ENCODE measurements around the gene OPN4. TPM values are rescaled to one million over a fixed set of nuclear protein-coding genes. Genes with fewer than 3 reads are reported as not detected.

Gene OPN4
- polyA plus RNA-seq, 1 of the 3 experiments (the other 2 are of a cell fraction): 0.03 TPM

GRCh38 chr10:86671985-86672710 is 17.8 kb downstream of the OPN4 start:
- TF ChIP-seq USF1 (IDR thresholded peaks at IDR 0.05; ENCODE audit: borderline replicate concordance, low read depth): no peak
- peaks cover 13 to 50% of the 10 kb centered on the region in 2 experiments; a peak in 3 of 4 replicates for H3K4me1 ChIP-seq (ENCODE audit: control insufficient read depth in 1 of 2, insufficient read depth in 2 of 2, low read depth in 1 of 2, low read length in 1 of 2)
- ChIA-PET CTCF (interaction anchor here (0.8 to 1.3 kb wide), 9 partner anchors 8 to 294 kb away, joined by 3 read pairs; partner anchors contain the start of gene OPN4), POLR2A (no interaction called here)
- peaks cover 3% of the 10 kb centered on the region for H3F3A ChIP-seq (replicated peaks; ENCODE audit: insufficient read depth)
- H3K4me3 ChIP-seq (ENCODE audit: low read depth in 2 of 2, low read length in 1 of 2): no peak overlapping the region
- no peaks in the 10 kb centered on the region for H3K9me2 ChIP-seq
- H2AFZ ChIP-seq (ENCODE audit: low read depth): no peak overlapping the region
- H3K9ac ChIP-seq: no peak overlapping the region
- no peaks in the 10 kb centered on the region for H3K9me3 ChIP-seq
- DNase-seq: no peak
- H3K36me3 ChIP-seq (replicated peaks in 1 of 2; ENCODE audit: control insufficient read depth in 1 of 2, insufficient read depth in 2 of 2, low read length in 1 of 2): no peaks in the 10 kb centered on the region
- WGBS (ENCODE audit: low lambda C conversion rate): 69% methylated on average over 6 of the region's 12 CpGs
- H3K27me3 ChIP-seq (ENCODE audit: insufficient read depth): no peaks in the 10 kb centered on the region
- H3K4me2 ChIP-seq: no peak overlapping the region
- no peaks in the 10 kb centered on the region for H3K79me2 ChIP-seq (ENCODE audit: insufficient read depth)
- no peak overlapping the region for H3K27ac ChIP-seq (ENCODE audit: low read depth in 2 of 2, low read length in 1 of 2)
- no peaks in the 10 kb centered on the region for H4K20me1 ChIP-seq (ENCODE audit: insufficient read depth)

GRCh38 chr10:86673216-86673826 is 19.0 kb downstream of the OPN4 start:
- Histone ChIP-seq H3K4me3 (ENCODE audit: low read depth in 2 of 2, low read length in 1 of 2) (no peak overlapping the region), H3K4me2 (no peak overlapping the region), H3K9me3 (no peaks in the 10 kb centered on the region), H4K20me1 (ENCODE audit: insufficient read depth) (no peaks in the 10 kb centered on the region), H3K9me2 (no peaks in the 10 kb centered on the region), H2AFZ (ENCODE audit: low read depth) (no peak overlapping the region), H3K36me3 (replicated peaks in 1 of 2; ENCODE audit: control insufficient read depth in 1 of 2, insufficient read depth in 2 of 2, low read length in 1 of 2) (no peaks in the 10 kb centered on the region), H3F3A (replicated peaks; ENCODE audit: insufficient read depth) (peaks cover 3% of the 10 kb centered on the region), H3K27ac (ENCODE audit: low read depth in 2 of 2, low read length in 1 of 2) (peak overlapping the region in 1 of 2 experiments; percentile 66; a peak in 2 of 4 replicates), H3K79me2 (ENCODE audit: insufficient read depth) (no peaks in the 10 kb centered on the region), H3K4me1 (ENCODE audit: control insufficient read depth in 1 of 2, insufficient read depth in 2 of 2, low read depth in 1 of 2, low read length in 1 of 2) (peaks cover 9 to 44% of the 10 kb centered on the region in 2 experiments; a peak in 3 of 4 replicates), H3K9ac (no peak overlapping the region), H3K27me3 (ENCODE audit: insufficient read depth) (no peaks in the 10 kb centered on the region)
- 73% methylated on average over 4 of the region's 6 CpGs for WGBS (ENCODE audit: low lambda C conversion rate)
- TF ChIP-seq RCOR1 (IDR thresholded peaks at IDR 0.05; ENCODE audit: low read length): no peak
- TF ChIP-seq ELF1 (IDR thresholded peaks at IDR 0.05): no peak
- TF ChIP-seq FOXJ3 (CRISPR knock-in tag; IDR thresholded peaks at IDR 0.05): no peak
- TF ChIP-seq EP300 (IDR thresholded peaks at IDR 0.05; ENCODE audit: borderline replicate concordance in 1 of 2, low read depth in 1 of 2, low read length in 1 of 2): no peak
- no peak for TF ChIP-seq GABPA (IDR thresholded peaks at IDR 0.05; ENCODE audit: low read depth)
- TF ChIP-seq ZBTB33 (IDR thresholded peaks at IDR 0.05; ENCODE audit: borderline replicate concordance, low read depth): no peak
- no peak for TF ChIP-seq FOSL2 (IDR thresholded peaks at IDR 0.05; ENCODE audit: borderline replicate concordance, low read depth)
- no peak for TF ChIP-seq RXRA (IDR thresholded peaks at IDR 0.05; ENCODE audit: borderline replicate concordance, low read depth)
- no peak for TF ChIP-seq EZH2phosphoT487 (IDR thresholded peaks at IDR 0.05; ENCODE audit: borderline replicate concordance, low read depth)
- no peak for TF ChIP-seq TEAD4 (IDR thresholded peaks at IDR 0.05; ENCODE audit: borderline replicate concordance, insufficient read depth)
- TF ChIP-seq IRF3 (IDR thresholded peaks at IDR 0.05; ENCODE audit: low read depth, low read length): no peak
- TF ChIP-seq TCF12 (IDR thresholded peaks at IDR 0.05): no peak
- no peak for TF ChIP-seq GATA2 (CRISPR knock-in tag; IDR thresholded peaks at IDR 0.05)
- TF ChIP-seq, protein P1, sequence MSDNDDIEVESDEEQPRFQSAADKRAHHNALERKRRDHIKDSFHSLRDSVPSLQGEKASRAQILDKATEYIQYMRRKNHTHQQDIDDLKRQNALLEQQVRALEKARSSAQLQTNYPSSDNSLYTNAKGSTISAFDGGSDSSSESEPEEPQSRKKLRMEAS (IDR thresholded peaks at IDR 0.05; ENCODE audit: low read depth): no peak
- TF ChIP-seq SMC3 (IDR thresholded peaks at IDR 0.05; ENCODE audit: low read depth, low read length): no peak
- no peak for TF ChIP-seq MEF2A (IDR thresholded peaks at IDR 0.05; ENCODE audit: borderline replicate concordance, low read depth)
- no peak for TF ChIP-seq CHD2 (IDR thresholded peaks at IDR 0.05; ENCODE audit: low read length, partially characterized antibody)
- TF ChIP-seq SIN3A (IDR thresholded peaks at IDR 0.05; ENCODE audit: borderline replicate concordance, low read depth, low read length): no peak
- TF ChIP-seq YY1 (IDR thresholded peaks at IDR 0.05; ENCODE audit: low read depth): no peak
- peak; percentile 61 for DNase-seq
- CTCF ChIA-PET: interaction anchor here (0.8 to 1.8 kb wide), 8 partner anchors 9 to 273 kb away, joined by 3 to 9 read pairs (median 3); no protein-coding TSS in a partner anchor
- POLR2A ChIA-PET: no interaction called here
